Liver (tissue), 9 donors: Measurements from ENCODE around the gene LDLR. TPM values are rescaled to one million over a fixed set of nuclear protein-coding genes. Genes with fewer than 3 reads are reported as not detected.

ENCODE experiments used
- DNase-seq: peaks from one replicate; pipeline ENCODE4 v3.0.0-alpha.2; 2017; ENCODE audit warnings: low spot score
- H3K27ac ChIP-seq, 2 donors: one replicate each; pipeline ENCODE4 v1.7.0; 2013; ENCODE audit warnings: inconsistent platforms in 2 of 2, low read length in 2 of 2, control low read depth in 1 of 2, low read depth in 1 of 2, mild to moderate bottlenecking in 1 of 2
- H3K27me3 ChIP-seq, 4 donors: one replicate each; pipeline versions ENCODE4 v1.6.1 to v1.7.0; 2013; ENCODE audit warnings: low read length in 3 of 4, inconsistent platforms in 1 of 4, mild to moderate bottlenecking in 1 of 4, moderate library complexity in 1 of 4; ENCODE audit not compliant: control insufficient read depth in 4 of 4, insufficient read depth in 4 of 4
- H3K36me3 ChIP-seq, 4 donors: one replicate each; pipeline versions ENCODE4 v1.6.1 to v1.7.0; 2013; ENCODE audit warnings: low read length in 3 of 4, mild to moderate bottlenecking in 3 of 4, low read depth in 1 of 4, moderate library complexity in 1 of 4; ENCODE audit not compliant: control insufficient read depth in 4 of 4, insufficient read depth in 3 of 4
- H3K4me1 ChIP-seq, 4 donors: one replicate each; pipeline versions ENCODE4 v1.6.1 to v1.7.0; 2013; ENCODE audit warnings: low read length in 3 of 4, mild to moderate bottlenecking in 3 of 4, moderate library complexity in 1 of 4; ENCODE audit not compliant: control insufficient read depth in 4 of 4, insufficient read depth in 4 of 4
- H3K4me3 ChIP-seq, 3 donors: one replicate each; pipeline versions ENCODE4 v1.6.1 to v1.7.0; 2013; ENCODE audit warnings: low read length in 3 of 3, control low read depth in 1 of 3, low read depth in 1 of 3, mild to moderate bottlenecking in 1 of 3
- H3K9ac ChIP-seq, 2 donors: one replicate each; pipeline ENCODE4 v1.7.0; 2013; ENCODE audit warnings: low read length in 2 of 2, mild to moderate bottlenecking in 2 of 2, moderate library complexity in 2 of 2, control low read depth in 1 of 2, low read depth in 1 of 2
- H3K9me3 ChIP-seq, 4 donors: one replicate each; pipeline versions ENCODE4 v1.6.1 to v1.7.0; 2013; ENCODE audit warnings: low read length in 3 of 4; ENCODE audit not compliant: control insufficient read depth in 4 of 4
- EGR1 ChIP-seq, 2 donors: IDR thresholded peaks; 2 replicates each; pipeline ENCODE4 v1.6.1; 2016 to 2018; ENCODE audit warnings: antibody characterized with exemption in 2 of 2, low read depth in 2 of 2
- FOXA1 ChIP-seq: IDR thresholded peaks from 2 replicates; pipeline ENCODE4 v1.6.1; 2016; ENCODE audit warnings: antibody characterized with exemption
- FOXA2 ChIP-seq: IDR thresholded peaks from 2 replicates; pipeline ENCODE4 v1.6.1; 2016; ENCODE audit warnings: antibody characterized with exemption
- GABPA ChIP-seq, 2 donors: IDR thresholded peaks in 1 of 2; conservative IDR thresholded peaks in 1 of 2; 2 replicates each; pipeline ENCODE4 v1.6.1; 2016; ENCODE audit warnings: antibody characterized with exemption in 2 of 2, mild to moderate bottlenecking in 1 of 2, moderate library complexity in 1 of 2
- HNF4A ChIP-seq, 2 donors: conservative IDR thresholded peaks; 2 replicates each; pipeline ENCODE4 v1.6.1; 2016; ENCODE audit warnings: antibody characterized with exemption in 2 of 2, mild to moderate bottlenecking in 2 of 2
- HNF4G ChIP-seq: IDR thresholded peaks from 2 replicates; pipeline ENCODE4 v1.6.1; 2016; ENCODE audit warnings: antibody characterized with exemption
- JUND ChIP-seq, 2 donors: IDR thresholded peaks; 2 replicates each; pipeline ENCODE4 v1.6.1; 2016; ENCODE audit warnings: antibody characterized with exemption in 2 of 2
- NR2F2 ChIP-seq: IDR thresholded peaks from 2 replicates; pipeline ENCODE4 v1.6.1; 2016; ENCODE audit warnings: antibody characterized with exemption
- RAD21 ChIP-seq, 2 donors: IDR thresholded peaks; 2 replicates each; pipeline ENCODE4 v1.6.1; 2016; ENCODE audit warnings: antibody characterized with exemption in 2 of 2, mild to moderate bottlenecking in 2 of 2
- RXRA ChIP-seq, 2 donors: IDR thresholded peaks; 2 replicates each; pipeline ENCODE4 v1.6.1; 2017 to 2018; ENCODE audit warnings: antibody characterized with exemption in 2 of 2, mild to moderate bottlenecking in 1 of 2
- SP1 ChIP-seq: IDR thresholded peaks from 2 replicates; pipeline ENCODE4 v1.6.1; 2018; ENCODE audit warnings: antibody characterized with exemption, mild to moderate bottlenecking
- TAF1 ChIP-seq: conservative IDR thresholded peaks from 2 replicates; pipeline ENCODE4 v1.6.1; 2016; ENCODE audit warnings: antibody characterized with exemption, mild to moderate bottlenecking
- YY1 ChIP-seq: IDR thresholded peaks from 2 replicates; pipeline ENCODE4 v1.6.1; 2016; ENCODE audit warnings: antibody characterized with exemption, mild to moderate bottlenecking
- WGBS: extraction: QIAGEN DNeasy Blood & Tissue Kit; methylation state at CpG from one replicate; pipeline ENCODE4 v1.1.7; 2013; 5-methylcytosine and 5-hydroxymethylcytosine counted together
- polyA plus RNA-seq, 2 donors: library from polyadenylated mRNA; stranded (reverse) in 1 of 2; unstranded in 1 of 2; fragments of 200-250 nt in 1 of 2; fragments of >200 nt in 1 of 2; fragmentation: Nextera tagmentation in 1 of 2; extraction: Ambion mirVana in 1 of 2; gene quantifications; one replicate each; pipeline versions ENCODE4 v1.2.1 to v1.2.3, GENCODE V29; 2013 to 2015
- total RNA-seq, 2 donors: library from RNA; depleted of rRNA; stranded (reverse); fragments of >200 nt; gene quantifications; one replicate each; pipeline ENCODE4 v1.2.3, GENCODE V29; 2014
- TF ChIP-seq, protein P1 (sequence below): IDR thresholded peaks from 2 replicates; pipeline ENCODE4 v1.6.1; 2016; ENCODE audit warnings: antibody characterized with exemption
- TF ChIP-seq, protein P2 (sequence below): IDR thresholded peaks from 2 replicates; pipeline ENCODE4 v1.6.1; 2016; ENCODE audit warnings: antibody characterized with exemption, mild to moderate bottlenecking
- TF ChIP-seq, protein P3 (sequence below): IDR thresholded peaks from 2 replicates; pipeline ENCODE4 v1.6.1; 2016; ENCODE audit warnings: antibody characterized with exemption
- TF ChIP-seq, protein P4 (sequence below): IDR thresholded peaks from 2 replicates; pipeline ENCODE4 v1.6.1; 2016; ENCODE audit warnings: antibody characterized with exemption
- donor health status: healthy.
- donor health status: healthy.
- donor health status: healthy.
- donor health status: healthy.
- donor health status: healthy.

LDLR gene
- total and polyA plus RNA-seq, 4 donors: 17.3 to 141 (median 63.9) TPM

DNA sequence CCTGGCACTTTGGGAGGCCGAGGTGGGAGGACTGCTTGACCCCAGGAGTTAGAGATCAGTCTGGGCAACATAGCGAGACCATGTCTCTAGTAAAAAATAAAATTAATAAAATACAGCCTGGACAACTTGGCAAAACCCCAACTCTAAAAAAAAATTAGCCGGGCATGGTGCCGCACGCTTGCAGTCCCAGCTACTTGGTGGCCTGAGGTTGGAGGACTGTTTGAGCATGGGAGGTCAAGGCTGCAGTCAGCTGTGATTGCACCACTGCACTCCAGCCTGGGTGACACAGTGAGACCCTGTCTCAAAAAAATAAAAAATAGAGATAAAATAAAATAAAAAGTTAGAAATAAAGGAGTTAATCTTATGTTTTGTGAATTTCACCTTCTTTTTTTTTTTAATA, 81.9 kb downstream of the LDLR start (continued):
- TF ChIP-seq HNF4G (no peak), FOXA2 (no peak), NR2F2 (peak; percentile 78), SP1 (peak; percentile 43), TAF1 (no peak)

DNA sequence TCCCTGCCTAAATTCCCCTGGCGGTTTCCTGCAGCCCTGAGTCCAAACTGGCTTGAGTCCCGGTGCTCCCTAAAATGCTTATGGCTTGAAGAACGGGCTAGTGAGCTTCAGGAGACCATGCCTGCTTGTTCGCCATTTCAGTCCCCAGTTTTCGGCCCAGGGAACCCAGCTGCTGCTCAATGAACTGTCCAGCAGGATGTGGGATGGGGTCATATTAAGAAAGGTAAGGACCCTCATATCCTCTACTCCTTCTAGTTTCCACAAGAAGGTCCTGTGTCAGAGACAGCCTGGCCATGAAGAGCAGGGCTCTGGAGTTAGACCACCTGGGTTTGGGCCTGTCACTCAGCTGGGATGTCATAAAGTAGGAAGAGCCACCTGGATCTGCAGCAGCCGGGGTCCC, 83.3 kb downstream of the LDLR start:
- Histone ChIP-seq H3K9me3 (no peaks in the 10 kb centered on the region), H3K27ac (no peak overlapping the region), H3K27me3 (no peaks in the 10 kb centered on the region), H3K4me3 (no peak overlapping the region), H3K9ac (no peak overlapping the region), H3K36me3 (peaks cover 11 to 45% (median 19%) of the 10 kb centered on the region in 4 donors), H3K4me1 (peaks cover 0 to 15% (median 8%) of the 10 kb centered on the region in 4 donors)
- 88% methylated on average over 6 of the region's 6 CpGs for WGBS
- DNase-seq: no peak
- TF ChIP-seq RXRA (IDR thresholded peaks at IDR 0.05) (no peak), HNF4A (conservative IDR thresholded peaks at IDR 0.05) (no peak), FOXA1 (no peak), SP1 (no peak), FOXA2 (no peak)
- TF ChIP-seq, protein P1, sequence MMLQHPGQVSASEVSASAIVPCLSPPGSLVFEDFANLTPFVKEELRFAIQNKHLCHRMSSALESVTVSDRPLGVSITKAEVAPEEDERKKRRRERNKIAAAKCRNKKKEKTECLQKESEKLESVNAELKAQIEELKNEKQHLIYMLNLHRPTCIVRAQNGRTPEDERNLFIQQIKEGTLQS: no peak

DNA sequence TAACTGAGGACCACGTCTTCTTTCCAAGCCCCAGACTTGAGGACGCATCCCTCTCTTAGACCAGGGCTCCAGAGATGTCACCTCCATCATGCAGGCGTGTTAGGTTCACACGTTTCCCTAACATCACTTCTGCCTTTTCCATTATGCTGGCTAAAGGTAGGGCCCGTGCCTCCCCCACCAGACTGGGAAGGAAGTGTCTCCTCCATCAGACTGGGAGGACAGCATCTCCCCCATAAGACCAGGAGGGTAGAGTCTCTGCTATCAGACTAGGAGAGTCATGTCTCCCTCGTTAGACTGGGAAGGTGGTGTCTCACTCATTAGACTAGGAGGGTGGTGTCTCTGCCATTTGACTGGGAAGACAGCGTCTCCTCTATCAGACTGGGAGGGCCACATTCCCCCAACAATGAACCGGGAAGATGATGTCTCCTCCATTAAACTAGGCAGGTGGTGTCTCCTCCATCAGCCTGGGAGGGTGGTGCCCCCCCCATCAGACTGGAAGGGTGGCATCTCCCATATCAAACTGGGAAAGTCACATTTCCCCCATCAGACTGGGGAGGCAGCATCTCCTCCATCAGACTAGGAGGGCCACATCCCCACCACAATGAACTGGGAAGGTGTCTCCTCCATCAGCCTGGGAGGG, 84.4 kb downstream of the LDLR start:
- Histone ChIP-seq H3K4me3 (no peak overlapping the region), H3K9me3 (no peaks in the 10 kb centered on the region), H3K27ac (no peak overlapping the region), H3K36me3 (peaks cover 11 to 42% (median 17%) of the 10 kb centered on the region in 4 donors), H3K27me3 (no peaks in the 10 kb centered on the region), H3K9ac (no peak overlapping the region), H3K4me1 (peaks cover 0 to 15% (median 8%) of the 10 kb centered on the region in 4 donors)
- no peak for DNase-seq
- TF ChIP-seq JUND (IDR thresholded peaks at IDR 0.05) (no peak), HNF4A (conservative IDR thresholded peaks at IDR 0.05) (no peak), RXRA (IDR thresholded peaks at IDR 0.05) (no peak)
- TF ChIP-seq, protein P1: no peak
- TF ChIP-seq, protein P2, sequence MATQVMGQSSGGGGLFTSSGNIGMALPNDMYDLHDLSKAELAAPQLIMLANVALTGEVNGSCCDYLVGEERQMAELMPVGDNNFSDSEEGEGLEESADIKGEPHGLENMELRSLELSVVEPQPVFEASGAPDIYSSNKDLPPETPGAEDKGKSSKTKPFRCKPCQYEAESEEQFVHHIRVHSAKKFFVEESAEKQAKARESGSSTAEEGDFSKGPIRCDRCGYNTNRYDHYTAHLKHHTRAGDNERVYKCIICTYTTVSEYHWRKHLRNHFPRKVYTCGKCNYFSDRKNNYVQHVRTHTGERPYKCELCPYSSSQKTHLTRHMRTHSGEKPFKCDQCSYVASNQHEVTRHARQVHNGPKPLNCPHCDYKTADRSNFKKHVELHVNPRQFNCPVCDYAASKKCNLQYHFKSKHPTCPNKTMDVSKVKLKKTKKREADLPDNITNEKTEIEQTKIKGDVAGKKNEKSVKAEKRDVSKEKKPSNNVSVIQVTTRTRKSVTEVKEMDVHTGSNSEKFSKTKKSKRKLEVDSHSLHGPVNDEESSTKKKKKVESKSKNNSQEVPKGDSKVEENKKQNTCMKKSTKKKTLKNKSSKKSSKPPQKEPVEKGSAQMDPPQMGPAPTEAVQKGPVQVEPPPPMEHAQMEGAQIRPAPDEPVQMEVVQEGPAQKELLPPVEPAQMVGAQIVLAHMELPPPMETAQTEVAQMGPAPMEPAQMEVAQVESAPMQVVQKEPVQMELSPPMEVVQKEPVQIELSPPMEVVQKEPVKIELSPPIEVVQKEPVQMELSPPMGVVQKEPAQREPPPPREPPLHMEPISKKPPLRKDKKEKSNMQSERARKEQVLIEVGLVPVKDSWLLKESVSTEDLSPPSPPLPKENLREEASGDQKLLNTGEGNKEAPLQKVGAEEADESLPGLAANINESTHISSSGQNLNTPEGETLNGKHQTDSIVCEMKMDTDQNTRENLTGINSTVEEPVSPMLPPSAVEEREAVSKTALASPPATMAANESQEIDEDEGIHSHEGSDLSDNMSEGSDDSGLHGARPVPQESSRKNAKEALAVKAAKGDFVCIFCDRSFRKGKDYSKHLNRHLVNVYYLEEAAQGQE: no peak
- 88% methylated on average over 8 of the region's 8 CpGs for WGBS

DNA sequence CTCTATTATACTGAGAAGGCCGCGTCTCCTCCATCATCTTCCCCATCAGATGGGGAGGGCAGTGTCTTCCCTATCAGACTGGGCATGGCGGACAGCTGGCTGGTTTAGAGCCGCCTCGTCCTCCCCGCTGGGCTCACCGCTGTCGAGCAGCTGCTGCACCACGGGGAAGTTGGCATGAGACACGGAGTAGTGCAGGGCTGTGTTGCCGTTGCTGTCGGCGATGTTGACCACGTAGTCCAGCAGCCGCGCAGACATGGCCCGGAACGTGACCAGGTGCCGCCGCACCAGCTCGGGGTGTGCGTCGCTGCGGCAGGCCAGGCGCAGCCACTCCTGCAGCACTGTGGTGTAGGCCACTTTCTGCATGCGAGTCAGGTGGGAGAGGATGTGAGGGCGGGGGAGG, 85.1 kb downstream of the LDLR start:
- WGBS: 98% methylated on average over 27 of the region's 27 CpGs
- no peaks in the 10 kb centered on the region for H3K27me3 ChIP-seq
- no peaks in the 10 kb centered on the region for H3K9me3 ChIP-seq
- no peak for DNase-seq
- peaks cover 10 to 42% (median 15%) of the 10 kb centered on the region in 4 donors for H3K36me3 ChIP-seq
- H3K27ac ChIP-seq: no peak overlapping the region
- no peak overlapping the region for H3K9ac ChIP-seq
- no peak overlapping the region for H3K4me3 ChIP-seq
- H3K4me1 ChIP-seq: peaks cover 0 to 15% (median 8%) of the 10 kb centered on the region in 4 donors
- TF ChIP-seq RAD21 (IDR thresholded peaks at IDR 0.05): no peak
- TF ChIP-seq, protein P1: no peak
- TF ChIP-seq, protein P3, sequence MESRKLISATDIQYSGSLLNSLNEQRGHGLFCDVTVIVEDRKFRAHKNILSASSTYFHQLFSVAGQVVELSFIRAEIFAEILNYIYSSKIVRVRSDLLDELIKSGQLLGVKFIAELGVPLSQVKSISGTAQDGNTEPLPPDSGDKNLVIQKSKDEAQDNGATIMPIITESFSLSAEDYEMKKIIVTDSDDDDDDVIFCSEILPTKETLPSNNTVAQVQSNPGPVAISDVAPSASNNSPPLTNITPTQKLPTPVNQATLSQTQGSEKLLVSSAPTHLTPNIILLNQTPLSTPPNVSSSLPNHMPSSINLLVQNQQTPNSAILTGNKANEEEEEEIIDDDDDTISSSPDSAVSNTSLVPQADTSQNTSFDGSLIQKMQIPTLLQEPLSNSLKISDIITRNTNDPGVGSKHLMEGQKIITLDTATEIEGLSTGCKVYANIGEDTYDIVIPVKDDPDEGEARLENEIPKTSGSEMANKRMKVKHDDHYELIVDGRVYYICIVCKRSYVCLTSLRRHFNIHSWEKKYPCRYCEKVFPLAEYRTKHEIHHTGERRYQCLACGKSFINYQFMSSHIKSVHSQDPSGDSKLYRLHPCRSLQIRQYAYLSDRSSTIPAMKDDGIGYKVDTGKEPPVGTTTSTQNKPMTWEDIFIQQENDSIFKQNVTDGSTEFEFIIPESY: no peak
- no peak for TF ChIP-seq TAF1
- TF ChIP-seq FOXA2: no peak
- no peak for TF ChIP-seq FOXA1
- no peak for TF ChIP-seq YY1
- TF ChIP-seq NR2F2: no peak
- TF ChIP-seq, protein P4, sequence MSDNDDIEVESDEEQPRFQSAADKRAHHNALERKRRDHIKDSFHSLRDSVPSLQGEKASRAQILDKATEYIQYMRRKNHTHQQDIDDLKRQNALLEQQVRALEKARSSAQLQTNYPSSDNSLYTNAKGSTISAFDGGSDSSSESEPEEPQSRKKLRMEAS: no peak
- TF ChIP-seq EGR1 (IDR thresholded peaks at IDR 0.05; ENCODE audit: low read depth in 2 of 2): no peak
- no peak for TF ChIP-seq JUND (IDR thresholded peaks at IDR 0.05)
- TF ChIP-seq RXRA (IDR thresholded peaks at IDR 0.05): no peak
- no peak for TF ChIP-seq GABPA (IDR thresholded peaks at IDR 0.05 in 1 of 2, conservative IDR thresholded peaks at IDR 0.05 in 1 of 2)
- TF ChIP-seq HNF4G: no peak
